ENCODE results near the gene COL4A1. TPM values are rescaled to one million over a fixed set of nuclear protein-coding genes. Genes with fewer than 3 reads are reported as not detected.

COL4A1 gene
- total RNA-seq, 2 donors from 2014 or later: 140 to 201 TPM

GRCh38 chr13:110232756-110233155 lies 74.2 kb downstream of the COL4A1 start:
- no peaks in the 10 kb centered on the region for H3K9me3 ChIP-seq
- H3K27ac ChIP-seq: peak overlapping the region; percentile 70 to 86
- peaks cover 17% of the 10 kb centered on the region for H3K36me3 ChIP-seq
- no peaks in the 10 kb centered on the region for H3K27me3 ChIP-seq
- no peak overlapping the region for H3K4me3 ChIP-seq
- H3K4me1 ChIP-seq: peaks cover 0 to 85% of the 10 kb centered on the region in 2 donors
- no peak for DNase-seq (ENCODE audit: low spot score)
- no peak for TF ChIP-seq CTCF (IDR thresholded peaks at IDR 0.05)

- peaks cover 0 to 85% of the 10 kb centered on the region in 2 donors for H3K4me1 ChIP-seq
- H3K4me3 ChIP-seq: no peak overlapping the region
- DNase-seq (ENCODE audit: low spot score): no peak
- H3K27ac ChIP-seq: peak overlapping the region; percentile 70 to 86
- no peaks in the 10 kb centered on the region for H3K9me3 ChIP-seq
- H3K27me3 ChIP-seq: no peaks in the 10 kb centered on the region
- peaks cover 17% of the 10 kb centered on the region for H3K36me3 ChIP-seq
- TF ChIP-seq CTCF (IDR thresholded peaks at IDR 0.05): no peak
Observed at GRCh38 chr13:110232142-110232541, 74.8 kb downstream of the COL4A1 start.

- DNase-seq (ENCODE audit: low spot score): no peak
- no peak for TF ChIP-seq CTCF (IDR thresholded peaks at IDR 0.05)
- H3K9me3 ChIP-seq: no peaks in the 10 kb centered on the region
- H3K4me3 ChIP-seq: no peak overlapping the region
- peaks cover 13% of the 10 kb centered on the region for H3K36me3 ChIP-seq
- peak overlapping the region; percentile 70 to 86 for H3K27ac ChIP-seq
- H3K4me1 ChIP-seq: peaks cover 0 to 84% of the 10 kb centered on the region in 2 donors
- no peaks in the 10 kb centered on the region for H3K27me3 ChIP-seq
Observed at GRCh38 chr13:110231348-110232047, 75.5 kb downstream of the COL4A1 start.

GRCh38 chr13:110230661-110231347 lies 76.2 kb downstream of the COL4A1 start:
- H3K4me1 ChIP-seq: peaks cover 0 to 84% of the 10 kb centered on the region in 2 donors

GRCh38 chr13:110229905-110230563 lies 76.9 kb downstream of the COL4A1 start:
- Histone ChIP-seq H3K4me3 (no peak overlapping the region), H3K9me3 (no peaks in the 10 kb centered on the region), H3K4me1 (peaks cover 0 to 85% of the 10 kb centered on the region in 2 donors), H3K36me3 (peaks cover 12% of the 10 kb centered on the region), H3K27ac (peak overlapping the region; percentile 37 to 58), H3K27me3 (no peaks in the 10 kb centered on the region)
- DNase-seq (ENCODE audit: low spot score): no peak
- no peak for TF ChIP-seq CTCF (IDR thresholded peaks at IDR 0.05)

More at GRCh38 chr13:110230661-110231347, 76.2 kb downstream of the COL4A1 start:
- DNase-seq (ENCODE audit: low spot score): no peak
- Histone ChIP-seq H3K4me3 (no peak overlapping the region), H3K36me3 (peaks cover 12% of the 10 kb centered on the region), H3K27me3 (no peaks in the 10 kb centered on the region), H3K9me3 (no peaks in the 10 kb centered on the region), H3K27ac (peak overlapping the region in 1 of 2 donors; percentile 70)
- TF ChIP-seq CTCF (IDR thresholded peaks at IDR 0.05): no peak

Data from right atrium auricular region (tissue), 2 donors.